ENCODE results near the gene NTNG2.

The NTNG2 gene

DNA sequence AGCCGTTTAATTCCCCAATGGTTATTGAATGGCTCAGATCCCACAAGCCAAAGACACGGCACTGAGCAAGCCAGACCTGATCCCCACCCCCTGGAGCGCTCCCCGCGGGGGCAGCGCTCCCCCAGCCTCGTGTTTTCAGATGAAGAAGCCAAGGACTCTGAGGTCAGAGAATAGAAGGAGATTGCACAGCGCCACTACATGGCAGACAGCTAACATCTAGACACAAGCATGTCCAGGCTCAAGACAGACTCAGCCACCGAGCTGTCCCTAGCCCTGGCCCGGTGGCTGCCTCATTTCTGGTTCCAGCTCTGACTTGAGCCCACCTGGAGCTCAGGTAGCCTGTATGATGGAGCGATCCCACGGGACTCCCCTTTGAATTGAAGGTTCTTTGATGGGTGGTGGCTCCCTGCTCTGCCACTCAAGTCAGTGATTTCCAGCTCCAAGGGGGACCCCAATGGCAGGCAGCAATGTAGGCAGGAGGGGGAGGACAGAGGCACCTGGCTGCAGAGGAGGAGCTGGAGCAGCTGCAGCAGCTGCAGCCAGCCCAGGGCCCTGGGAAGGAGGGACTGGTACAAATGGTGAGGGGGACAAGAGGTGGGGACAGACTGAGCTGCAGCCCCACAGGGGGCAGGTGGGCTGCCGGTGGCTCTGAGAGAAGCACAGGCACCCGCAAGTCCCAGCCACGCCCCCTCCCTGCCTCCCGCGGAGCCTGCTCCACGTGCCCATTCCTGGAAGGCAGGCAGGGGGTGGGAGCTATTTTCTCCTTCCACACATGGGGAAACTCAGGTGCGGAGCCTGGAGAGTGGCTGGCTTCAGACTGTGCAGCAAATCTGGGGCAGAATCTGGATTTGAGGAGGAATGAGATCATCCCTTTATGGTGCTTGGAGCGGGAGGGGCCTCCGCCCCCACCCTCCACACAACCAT, 40.2 kb downstream of the NTNG2 start:
- no peak for DNase-seq (ENCODE audit: low spot score)

GRCh38 chr9:132204883-132205282, 43.0 kb downstream of the NTNG2 start:
- no peak for DNase-seq (ENCODE audit: low spot score)

DNA sequence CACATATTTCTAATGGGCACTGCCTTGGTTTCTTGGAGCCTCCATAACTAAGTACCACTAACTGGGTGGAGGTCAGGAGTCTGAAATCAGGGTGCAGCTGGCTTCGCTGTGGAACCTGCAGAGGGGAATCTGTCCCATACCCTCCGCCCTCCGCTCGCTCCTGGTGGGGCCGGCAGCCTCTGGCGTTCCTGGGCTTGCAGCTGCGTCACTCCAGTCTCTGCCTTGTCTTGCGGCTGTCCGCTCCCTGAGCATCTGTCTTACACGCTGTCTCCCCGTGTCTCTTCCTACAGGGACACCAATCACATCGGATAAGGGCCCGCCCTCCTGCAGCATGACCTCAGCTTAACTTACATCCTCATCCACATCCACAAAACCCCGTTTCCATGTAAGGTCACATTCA, 45.4 kb downstream of the NTNG2 start:
- no peak for DNase-seq (ENCODE audit: low spot score)

DNA sequence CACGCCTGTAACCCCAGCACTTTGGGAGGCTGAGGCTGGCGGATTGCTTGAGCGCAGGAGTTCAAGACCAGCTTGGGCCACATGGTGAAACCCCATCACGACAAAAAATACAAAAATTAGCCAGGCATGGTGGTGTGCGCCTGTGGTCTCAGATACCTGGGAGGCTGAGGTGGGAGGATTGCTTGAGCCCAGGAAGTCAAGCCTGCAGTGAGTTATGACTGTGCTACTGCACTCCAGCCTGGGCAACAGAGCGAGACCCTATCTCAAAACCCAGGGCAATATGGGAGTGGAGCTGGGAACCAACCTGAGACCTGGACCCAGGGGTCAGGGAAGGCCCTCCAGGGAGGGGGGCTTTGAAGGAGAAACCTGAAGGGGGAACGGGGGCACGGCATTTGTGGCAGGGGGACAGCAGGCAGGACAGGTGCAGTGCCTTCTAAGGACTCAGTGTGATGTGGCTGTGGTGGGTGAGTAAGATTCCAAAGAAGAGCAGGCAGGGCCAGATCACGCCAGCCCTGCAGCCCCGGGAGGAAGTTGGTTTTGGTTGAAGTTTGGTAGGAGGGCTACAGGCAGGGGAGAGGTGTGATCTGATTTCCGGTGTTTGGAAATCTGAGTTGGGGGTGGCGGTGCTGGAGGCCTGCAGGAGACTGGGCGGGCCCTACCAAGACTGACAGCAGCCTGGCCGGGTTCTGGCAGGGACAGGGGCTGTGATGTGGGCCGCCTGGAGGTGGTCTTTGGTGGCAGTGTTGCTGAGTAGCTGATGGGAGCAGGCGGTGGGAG, 46.2 kb downstream of the NTNG2 start:
- DNase-seq (ENCODE audit: low spot score), result no peak

DNA sequence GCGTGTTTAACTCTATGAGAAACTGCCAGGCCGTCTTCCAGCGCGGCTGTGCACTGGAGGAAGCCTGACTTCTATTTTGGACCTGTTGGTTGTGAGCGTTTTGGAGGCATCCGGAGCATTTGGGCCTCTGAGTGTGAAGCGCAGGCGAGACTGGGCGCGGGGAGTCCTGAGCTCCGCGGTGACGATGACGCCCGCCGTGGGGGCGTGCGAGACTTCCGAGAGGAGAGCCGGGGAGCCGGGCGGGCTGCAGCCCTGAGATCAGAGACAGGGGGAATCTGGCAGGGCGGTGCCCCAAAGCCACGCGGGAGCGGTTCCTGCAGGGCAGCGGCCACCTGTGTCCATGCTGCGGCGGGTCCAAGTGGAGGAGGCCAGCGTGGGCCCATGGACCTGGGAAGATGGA, 47.4 kb downstream of the NTNG2 start:
- no peak for DNase-seq (ENCODE audit: low spot score)

- DNase-seq (ENCODE audit: low spot score), result no peak
These were observed 48.8 kb downstream of the NTNG2 start for GRCh38 chr9:132210472-132211145.

DNA sequence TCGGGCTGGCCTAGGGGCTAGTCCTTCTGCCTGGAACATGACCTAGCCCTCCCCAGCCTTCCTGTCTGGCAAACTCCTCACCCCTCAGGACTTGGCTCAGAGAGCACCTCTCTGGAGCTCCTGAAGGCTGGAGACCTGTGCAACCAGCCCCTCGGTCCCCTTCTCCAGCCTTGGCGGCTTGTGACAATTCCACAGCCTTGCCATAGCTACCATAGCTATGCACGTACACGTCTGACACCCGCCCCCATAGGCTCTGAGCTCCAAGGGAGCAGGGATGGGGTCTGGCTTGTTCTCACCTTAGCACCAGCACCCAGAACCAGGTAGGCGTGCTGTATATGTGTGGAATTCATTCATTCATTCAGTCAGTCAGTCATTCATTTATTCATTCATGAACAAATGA, 49.7 kb downstream of the NTNG2 start:
- no peak for DNase-seq (ENCODE audit: low spot score)

DNA sequence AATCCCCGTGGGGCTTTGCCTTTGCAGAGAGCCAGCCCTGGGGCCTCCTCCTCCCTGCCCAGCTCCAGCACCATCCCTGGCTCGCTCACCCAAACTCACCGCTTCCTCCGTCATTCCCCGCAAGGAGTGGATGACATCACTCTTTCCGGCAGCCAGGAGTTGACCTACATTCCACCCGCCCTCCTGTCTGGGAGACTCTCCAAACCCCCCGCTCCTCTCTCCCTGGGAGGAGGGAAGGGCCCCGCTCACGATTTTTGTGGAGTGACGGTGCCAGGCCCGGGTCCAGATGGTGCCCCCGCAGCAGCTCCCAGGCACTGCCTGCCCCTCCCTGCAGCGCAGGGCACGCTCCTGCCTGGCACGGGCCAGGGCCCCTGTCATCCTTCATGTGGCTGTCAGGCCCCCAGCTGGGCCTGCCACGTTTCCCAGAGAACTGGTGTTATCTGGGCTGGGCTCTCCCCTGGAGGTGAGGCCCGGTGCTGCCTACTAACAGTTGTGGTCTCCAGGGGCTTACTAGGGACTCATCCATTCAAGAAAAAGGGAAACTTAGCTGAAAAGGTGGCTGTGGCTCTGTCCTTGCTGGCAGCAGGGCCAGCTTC, 52.3 kb downstream of the NTNG2 start:
- DNase-seq (ENCODE audit: low spot score), result no peak

GRCh38 chr9:132216861-132217619, 55.2 kb downstream of the NTNG2 start:
- DNase-seq (ENCODE audit: low spot score), result no peak

GRCh38 chr9:132218208-132218607, 56.4 kb downstream of the NTNG2 start:
- DNase-seq (ENCODE audit: low spot score), result no peak

DNA sequence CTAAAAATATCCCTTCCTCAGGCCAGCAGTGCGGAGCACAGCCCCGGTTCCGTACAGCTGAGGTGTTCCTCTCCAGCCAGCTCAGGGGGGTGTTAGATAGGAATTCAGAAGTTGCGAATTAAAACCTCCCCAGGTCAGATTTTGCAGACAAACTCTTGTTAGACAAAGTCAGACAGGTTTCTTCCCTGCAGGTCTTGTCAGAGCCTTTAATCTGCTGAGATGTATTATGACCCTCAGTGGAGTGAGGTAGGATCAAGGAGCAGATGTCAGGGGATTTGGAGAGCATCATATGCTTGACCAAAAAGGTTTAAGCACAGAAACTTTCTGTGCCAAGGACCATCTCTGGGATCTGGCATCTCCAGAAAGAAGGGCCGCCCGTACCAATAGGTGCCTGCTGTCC, 60.1 kb downstream of the NTNG2 start:
- DNase-seq (ENCODE audit: low spot score), result no peak

DNA sequence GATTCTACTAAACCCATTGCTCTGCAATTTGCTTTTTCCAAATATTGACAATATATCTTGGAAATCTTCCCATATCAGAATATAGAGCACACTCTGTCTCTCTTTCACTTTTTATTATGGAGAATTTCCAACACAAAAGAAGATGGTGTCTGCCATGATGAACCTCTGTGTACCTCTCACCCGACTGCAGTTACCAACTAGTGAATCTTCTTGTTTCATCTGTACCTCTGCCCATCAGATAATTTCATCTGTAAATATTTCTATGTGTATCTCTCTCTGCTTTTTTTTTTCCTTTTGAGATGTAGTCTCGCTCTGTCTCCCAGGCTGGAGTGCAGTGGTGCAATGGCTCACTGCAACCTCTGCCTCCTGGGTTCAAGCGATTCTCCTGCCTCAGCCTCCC, 62.8 kb downstream of the NTNG2 start:
- DNase-seq (ENCODE audit: low spot score), result no peak

- DNase-seq (ENCODE audit: low spot score), result no peak
These were observed 64.9 kb downstream of the NTNG2 start for GRCh38 chr9:132226571-132227430.

DNA sequence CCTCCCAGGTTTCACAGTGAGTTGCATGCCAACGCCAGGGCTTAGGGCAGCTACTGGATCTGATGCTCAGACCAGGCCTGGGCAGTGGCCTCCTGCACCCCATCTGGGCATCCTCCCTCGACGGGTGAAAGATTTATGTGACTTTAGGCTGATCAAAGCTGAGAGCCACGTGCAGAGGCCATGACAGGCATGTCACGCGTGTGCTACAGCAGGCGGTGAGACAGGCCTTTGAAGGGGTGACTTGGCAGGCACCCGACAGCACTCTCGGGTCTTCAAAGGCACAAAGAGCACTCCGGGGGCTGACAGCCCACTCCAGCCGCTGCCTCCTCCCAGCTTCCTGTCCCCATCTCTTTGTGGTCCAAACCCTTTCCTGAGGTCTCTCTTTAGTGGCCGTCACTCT, 66.2 kb downstream of the NTNG2 start:
- DNase-seq (ENCODE audit: low spot score), result no peak

DNA sequence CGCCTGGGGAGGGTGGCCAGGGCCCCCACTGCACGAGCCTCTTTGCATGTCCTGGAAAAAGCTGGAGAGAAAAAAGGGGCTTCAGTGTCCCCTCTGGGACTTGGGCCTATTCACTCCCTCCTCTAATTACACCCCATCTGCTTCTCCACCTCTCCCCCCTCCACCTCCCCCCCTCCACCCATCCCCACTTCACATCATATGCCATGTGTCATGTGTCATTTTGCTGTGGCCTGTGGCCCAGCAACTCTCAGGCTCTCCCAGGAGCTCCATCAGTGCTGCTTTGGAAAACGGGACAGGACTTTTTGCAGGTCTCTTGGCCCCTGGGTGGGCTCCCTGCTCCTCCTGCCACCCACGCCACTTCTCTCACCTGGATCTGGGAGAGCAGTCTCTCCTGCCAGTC, 68.7 kb downstream of the NTNG2 start:
- DNase-seq (ENCODE audit: low spot score), result no peak

GRCh38 chr9:132231019-132231701, 69.3 kb downstream of the NTNG2 start:
- no peak for DNase-seq (ENCODE audit: low spot score)

DNA sequence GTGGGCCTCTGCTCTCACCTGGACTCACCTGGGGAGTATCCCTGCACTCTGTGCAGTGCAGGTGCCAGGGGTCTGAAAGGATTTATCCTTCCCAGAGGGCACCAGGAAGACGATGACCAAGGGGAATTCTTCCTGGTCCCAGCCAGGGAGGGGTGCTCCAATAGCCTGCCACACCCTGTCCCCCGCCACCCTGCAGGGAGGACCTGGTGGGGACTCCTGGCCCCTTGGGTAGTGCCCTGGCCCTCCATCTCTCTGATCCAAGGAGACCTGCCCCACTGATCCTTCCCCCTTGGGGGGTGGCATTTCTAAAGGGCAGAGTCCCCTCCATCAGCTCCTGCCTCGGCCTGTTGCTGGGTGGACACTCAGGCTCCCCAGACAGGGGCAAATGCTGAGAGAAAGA, 70.7 kb downstream of the NTNG2 start:
- DNase-seq (ENCODE audit: low spot score), result no peak

DNA sequence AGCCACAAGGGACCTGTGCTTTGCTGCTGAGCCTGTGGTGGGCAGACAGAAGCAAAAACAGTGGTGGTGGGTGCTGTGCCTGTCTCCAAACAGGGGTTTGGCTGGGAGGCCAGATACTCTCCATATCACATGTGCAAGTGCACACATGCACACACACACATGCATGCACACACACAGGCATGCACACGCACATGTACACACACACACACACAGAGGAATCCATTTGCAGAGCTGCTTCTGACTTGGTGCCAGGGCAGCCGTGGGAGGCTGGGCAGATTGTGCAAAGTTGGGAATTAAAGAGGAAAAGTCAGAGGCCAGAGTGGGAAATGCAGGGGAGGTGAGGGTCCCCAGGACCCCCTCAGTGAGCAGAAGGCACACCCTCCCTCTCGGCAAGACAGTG, 71.3 kb downstream of the NTNG2 start:
- no peak for DNase-seq (ENCODE audit: low spot score)

- no peak for DNase-seq (ENCODE audit: low spot score)
These were observed 72.7 kb downstream of the NTNG2 start for GRCh38 chr9:132234535-132234934.

DNA sequence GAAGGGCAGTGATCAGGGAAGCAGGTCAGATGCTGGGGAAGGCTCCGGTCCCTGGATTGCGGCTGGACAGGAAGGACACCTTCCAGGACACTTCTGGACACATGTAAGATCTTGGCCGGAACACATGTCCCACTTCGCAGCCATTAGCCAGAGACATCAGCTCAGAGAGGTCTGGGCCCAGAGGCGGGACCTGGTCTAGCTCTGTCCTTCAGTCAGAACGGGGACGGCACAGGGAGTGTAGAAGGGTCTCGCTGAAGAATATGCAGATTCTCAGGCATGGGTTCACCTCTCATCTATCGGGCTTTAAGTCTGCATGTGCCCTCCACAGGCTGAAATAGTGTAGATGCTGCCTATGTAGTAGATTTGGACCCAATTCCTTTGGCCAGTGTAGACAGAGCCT, 73.3 kb downstream of the NTNG2 start:
- no peak for DNase-seq (ENCODE audit: low spot score)

Data from D341Med (cell line).